GM23338 (cell line): ENCODE measurements around the gene ANKS1B. TPM values are rescaled to one million over a fixed set of nuclear protein-coding genes. Genes with fewer than 3 reads are reported as not detected.

Source experiments
- ATAC-seq: fragments of 200-7000 bp; cut with Tn5 transposase; 3 replicates; pipeline ENCODE4 v1.9.1; 2020
- DNase-seq: peaks from one replicate; pipeline ENCODE4 v3.0.0-alpha.2; 2015; ENCODE audit warnings: low spot score
- H2AFZ ChIP-seq: fragments of 200-600 bp; sonication (generic); 2 replicates; pipeline ENCODE4 v1.8.0; 2016; ENCODE audit warnings: antibody characterized with exemption, mild to moderate bottlenecking, moderate library complexity
- H3F3A ChIP-seq: fragments of 200-600 bp; sonication (generic); replicated peaks from 2 replicates; pipeline ENCODE4 v1.8.0; 2017; ENCODE audit warnings: antibody characterized with exemption, mixed run types, low read depth
- H3K27ac ChIP-seq: fragments of 200-600 bp; sonication (generic); 2 replicates; pipeline ENCODE4 v1.6.1; 2016; ENCODE audit warnings: low read depth
- H3K27me3 ChIP-seq: fragments of 200-600 bp; sonication (generic); 2 replicates; pipeline ENCODE4 v1.8.0; 2016; ENCODE audit warnings: mild to moderate bottlenecking, mixed run types, moderate library complexity; ENCODE audit not compliant: insufficient read depth
- H3K36me3 ChIP-seq: fragments of 200-600 bp; sonication (generic); 2 replicates; pipeline ENCODE4 v1.8.0; 2016; ENCODE audit warnings: mild to moderate bottlenecking; ENCODE audit not compliant: insufficient read depth
- H3K4me1 ChIP-seq: fragments of 200-600 bp; sonication (generic); 2 replicates; pipeline ENCODE4 v1.8.0; 2016; ENCODE audit warnings: mild to moderate bottlenecking, moderate library complexity; ENCODE audit not compliant: insufficient read depth
- H3K4me2 ChIP-seq: fragments of 200-600 bp; sonication (generic); 2 replicates; pipeline ENCODE4 v1.7.1; 2017; ENCODE audit warnings: mixed run types
- H3K4me3 ChIP-seq: fragments of 200-600 bp; sonication (generic); 2 replicates; pipeline ENCODE4 v1.6.1; 2016; ENCODE audit warnings: mixed run types
- H3K79me2 ChIP-seq: fragments of 200-600 bp; sonication (generic); replicated peaks from 2 replicates; pipeline ENCODE4 v1.8.0; 2017; ENCODE audit warnings: mild to moderate bottlenecking; ENCODE audit not compliant: insufficient read depth
- H3K9me2 ChIP-seq: fragments of 200-600 bp; sonication (generic); 2 replicates; pipeline ENCODE4 v1.8.0; 2017; ENCODE audit not compliant: insufficient read depth
- H4K20me1 ChIP-seq: fragments of 200-600 bp; sonication (generic); replicated peaks from 2 replicates; pipeline ENCODE4 v1.8.0; 2017; ENCODE audit warnings: mild to moderate bottlenecking; ENCODE audit not compliant: insufficient read depth
- H3K27ac Mint-ChIP-seq: 2 replicates; pipeline ENCODE4 v1.8.0; 2020; ENCODE audit warnings: inconsistent platforms, mild to moderate bottlenecking, moderate library complexity, mixed read lengths
- H3K27me3 Mint-ChIP-seq: 3 replicates; pipeline ENCODE4 v1.8.0; 2022; ENCODE audit warnings: low read depth, mild to moderate bottlenecking, moderate library complexity, mixed read lengths, inconsistent platforms; ENCODE audit not compliant: insufficient read depth, poor library complexity
- H3K36me3 Mint-ChIP-seq: 3 replicates; pipeline ENCODE4 v1.8.0; 2021; ENCODE audit warnings: low read depth, mild to moderate bottlenecking, inconsistent platforms, moderate library complexity, mixed read lengths
- H3K4me1 Mint-ChIP-seq: 3 replicates; pipeline ENCODE4 v1.8.0; 2020; ENCODE audit warnings: mild to moderate bottlenecking, inconsistent platforms, mixed read lengths
- H3K4me3 Mint-ChIP-seq: 3 replicates; pipeline ENCODE4 v1.8.0; 2021; ENCODE audit warnings: moderate library complexity, mild to moderate bottlenecking, inconsistent platforms, mixed read lengths
- H3K9me3 Mint-ChIP-seq: 3 replicates; pipeline ENCODE4 v1.8.0; 2020; ENCODE audit warnings: moderate library complexity, mild to moderate bottlenecking, inconsistent platforms, mixed read lengths
- CTCF ChIP-seq, 2 experiments: fragments of 200-600 bp in 1 of 2; sonication (generic) in 1 of 2; conservative IDR thresholded peaks; 2 replicates each; pipeline versions ENCODE4 v1.5.1 to v1.6.1; 2016 to 2017; ENCODE audit warnings: antibody characterized with exemption in 2 of 2, low read depth in 2 of 2, mild to moderate bottlenecking in 2 of 2, moderate library complexity in 1 of 2
- ETS1 ChIP-seq: IDR thresholded peaks from 2 replicates; pipeline ENCODE4 v1.6.1; 2016; ENCODE audit warnings: antibody characterized with exemption
- polyA plus RNA-seq: library from polyadenylated mRNA; unstranded; fragments of >200 nt; fragmentation: Nextera tagmentation; extraction: Ambion mirVana; gene quantifications from 2 replicates; pipeline ENCODE4 v1.2.1, GENCODE V29; 2016
- total RNA-seq: library from RNA; depleted of rRNA; stranded (reverse); fragments of >200 nt; shearing (Covaris generic); gene quantifications from 2 replicates; pipeline ENCODE4 v1.2.3, GENCODE V29; 2014

The ANKS1B gene
- total and polyA plus RNA-seq, 2 experiments from 2014 or later = 4.3 to 5.8 TPM

GRCh38 chr12:98698603-98699463 lies 1285.9 kb downstream of the ANKS1B start:
- H3K27ac Mint-ChIP-seq = no peak overlapping the region
- Histone ChIP-seq H3K27ac (no peak overlapping the region), H3K4me2 (no peak overlapping the region), H3K4me3 (no peak overlapping the region), H3K36me3 (no peaks in the 10 kb centered on the region; the same call in 1 of the 2 replicates), H3K79me2 (no peaks in the 10 kb centered on the region), H4K20me1 (no peaks in the 10 kb centered on the region), H3F3A (no peaks in the 10 kb centered on the region), H2AFZ (no peak overlapping the region), H3K9me2 (no peaks in the 10 kb centered on the region), H3K4me1 (peaks cover 16% of the 10 kb centered on the region), H3K27me3 (no peaks in the 10 kb centered on the region)
- DNase-seq = peak; percentile 74
- TF ChIP-seq ETS1 = no peak
- peak; percentile 62 to 83 for TF ChIP-seq CTCF (conservative IDR thresholded peaks at IDR 0.05; ENCODE audit: low read depth in 2 of 2)
- H3K4me1 Mint-ChIP-seq = peaks cover 25% of the 10 kb centered on the region
- H3K36me3 Mint-ChIP-seq = no peaks in the 10 kb centered on the region
- ATAC-seq = peak; percentile 69
- H3K9me3 Mint-ChIP-seq = no peaks in the 10 kb centered on the region
- H3K27me3 Mint-ChIP-seq = peaks cover 7% of the 10 kb centered on the region
- H3K4me3 Mint-ChIP-seq = no peak overlapping the region

GRCh38 chr12:98697209-98697608 lies 1287.5 kb downstream of the ANKS1B start:
- Histone ChIP-seq H3K9me2 (no peaks in the 10 kb centered on the region), H3K4me1 (peaks cover 16% of the 10 kb centered on the region), H3K4me2 (no peak overlapping the region), H3K36me3 (no peaks in the 10 kb centered on the region; the same call in 1 of the 2 replicates), H3K4me3 (no peak overlapping the region), H3K27me3 (no peaks in the 10 kb centered on the region), H3K79me2 (no peaks in the 10 kb centered on the region), H4K20me1 (no peaks in the 10 kb centered on the region), H2AFZ (no peak overlapping the region), H3F3A (no peaks in the 10 kb centered on the region), H3K27ac (peak overlapping the region; percentile 52; the same call in 1 of the 2 replicates)
- Mint-ChIP-seq H3K4me3 (no peak overlapping the region), H3K36me3 (no peaks in the 10 kb centered on the region), H3K4me1 (peaks cover 25% of the 10 kb centered on the region), H3K27me3 (peaks cover 7% of the 10 kb centered on the region), H3K27ac (no peak overlapping the region), H3K9me3 (no peaks in the 10 kb centered on the region)
- DNase-seq (no peak), ATAC-seq (no peak)
- TF ChIP-seq ETS1 = no peak
